HEK293T (cell line): ENCODE results near the gene BMPR1B.

Source experiments
- BHLHE40 ChIP-seq: fragments of 450-650 bp; IDR thresholded peaks from 2 replicates; pipeline ENCODE4 v1.6.1; 2016; ENCODE audit warnings: mild to moderate bottlenecking, moderate library complexity, borderline replicate concordance
- CTBP1 ChIP-seq: fragments of 450-650 bp; IDR thresholded peaks from 2 replicates; pipeline ENCODE4 v1.6.1; 2016; ENCODE audit warnings: borderline replicate concordance
- FOXA1 ChIP-seq: fragments of 450-650 bp; IDR thresholded peaks from 2 replicates; pipeline ENCODE4 v1.6.1; 2016; ENCODE audit warnings: mild to moderate bottlenecking
- FOXK2 ChIP-seq: fragments of 450-650 bp; IDR thresholded peaks from 2 replicates; pipeline ENCODE4 v1.6.1; 2016; ENCODE audit warnings: mild to moderate bottlenecking
- FOXM1 ChIP-seq: fragments of 450-650 bp; IDR thresholded peaks from 2 replicates; pipeline ENCODE4 v1.6.1; 2017; ENCODE audit warnings: mild to moderate bottlenecking, borderline replicate concordance
- L3MBTL2 ChIP-seq: fragments of 450-650 bp; conservative IDR thresholded peaks from 2 replicates; pipeline ENCODE4 v1.6.1; 2016; ENCODE audit warnings: mild to moderate bottlenecking
- NFRKB ChIP-seq: fragments of 450-650 bp; IDR thresholded peaks from 2 replicates; pipeline ENCODE4 v1.6.1; 2016; ENCODE audit warnings: mild to moderate bottlenecking, moderate library complexity
- PKNOX1 ChIP-seq: fragments of 450-650 bp; IDR thresholded peaks from 2 replicates; pipeline ENCODE4 v1.6.1; 2016
- SP1 ChIP-seq: fragments of 450-650 bp; IDR thresholded peaks from 2 replicates; pipeline ENCODE4 v1.6.1; 2017
- SUZ12 ChIP-seq: fragments of 450-650 bp; IDR thresholded peaks from 2 replicates; pipeline ENCODE4 v1.6.1; 2016; ENCODE audit warnings: mild to moderate bottlenecking

DNA sequence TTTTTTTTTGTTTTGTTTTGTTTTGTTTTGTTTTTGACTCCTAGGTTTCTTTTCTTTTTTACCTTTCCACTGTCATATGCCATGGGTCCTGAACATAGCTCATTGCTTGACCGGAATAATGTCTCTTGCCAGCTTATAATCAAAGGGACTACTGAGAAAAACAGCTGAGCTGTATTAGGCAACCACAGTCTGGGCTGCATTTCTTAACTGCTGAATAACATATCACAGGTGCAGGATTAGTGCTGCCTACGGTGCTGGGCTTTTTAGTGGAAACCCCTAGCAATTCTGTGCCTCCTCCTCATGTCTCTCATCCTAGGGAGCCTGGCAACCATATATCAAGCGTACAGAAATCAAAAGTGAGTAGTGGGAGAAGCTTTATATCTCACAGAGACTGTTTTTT, 333.5 kb downstream of the BMPR1B start:
- TF ChIP-seq FOXM1 (no peak), SP1 (no peak), FOXK2 (no peak), PKNOX1 (no peak), SUZ12 (no peak), NFRKB (no peak), BHLHE40 (no peak), L3MBTL2 (no peak), CTBP1 (no peak), FOXA1 (no peak)
